Vagina (tissue), 2 donors: ENCODE results near the gene UNC79.

ENCODE experiments used
- CTCF ChIP-seq, 3 experiments: fragments of 450-650 bp in 2 of 3; fragments of 200-600 bp in 1 of 3; sonication (generic) in 1 of 3; IDR thresholded peaks; one replicate each; pipeline ENCODE4 v1.5.1; 2017 to 2019; ENCODE audit warnings: antibody characterized with exemption in 3 of 3, mild to moderate bottlenecking in 2 of 3, moderate library complexity in 2 of 3
- POLR2A ChIP-seq, 2 donors: fragments of 450-650 bp; IDR thresholded peaks; one replicate each; pipeline ENCODE4 v1.6.1; 2017; ENCODE audit warnings: antibody characterized with exemption in 2 of 2, mild to moderate bottlenecking in 2 of 2, moderate library complexity in 2 of 2
- POLR2AphosphoS5 ChIP-seq, 2 donors: sonication (generic); formaldehyde crosslinking; IDR thresholded peaks; one replicate each; pipeline ENCODE4 v1.9.0; 2017; ENCODE audit warnings: antibody characterized with exemption in 2 of 2, mild to moderate bottlenecking in 2 of 2, low read depth in 1 of 2; ENCODE audit not compliant: insufficient read depth in 1 of 2

- TF ChIP-seq CTCF (IDR thresholded peaks at IDR 0.05), result no peak
- no peak for TF ChIP-seq POLR2A (IDR thresholded peaks at IDR 0.05)
- no peak for TF ChIP-seq POLR2AphosphoS5 (IDR thresholded peaks at IDR 0.05; ENCODE audit: insufficient read depth in 1 of 2, low read depth in 1 of 2)
Measured at GRCh38 chr14:93737634-93738033, 306.9 kb downstream of the UNC79 start.
